ENCODE measurements around the gene PDIA6. TPM values are rescaled to one million over a fixed set of nuclear protein-coding genes. Genes with fewer than 3 reads are reported as not detected.

PDIA6 gene
- total and polyA plus RNA-seq, 2 donors (not counting 3 experiments of a cell fraction or from before 2014, with no cell fraction given) = 335 to 424 TPM

- Histone ChIP-seq H3K4me3 (replicated peaks in 1 of 3; ENCODE audit: insufficient read depth in 1 of 3, low read depth in 1 of 3, low read length in 3 of 3) (no peak overlapping the region), H4K20me1 (replicated peaks; ENCODE audit: control insufficient read depth, extremely low read depth, insufficient read depth, low read length) (peaks cover 9% of the 10 kb centered on the region), H2AFZ (ENCODE audit: low read depth, low read length) (no peak overlapping the region), H3K9me3 (replicated peaks; ENCODE audit: control insufficient read depth, insufficient read depth, low read length) (no peaks in the 10 kb centered on the region), H3K9ac (replicated peaks; ENCODE audit: extremely low read depth, insufficient read depth, low read length) (no peak overlapping the region), H3K36me3 (ENCODE audit: control insufficient read depth in 2 of 2, extremely low read depth in 1 of 2, insufficient read depth in 2 of 2, low read length in 2 of 2) (peaks cover 17 to 29% of the 10 kb centered on the region in 2 experiments), H3K79me2 (ENCODE audit: control insufficient read depth, insufficient read depth, low read length) (peaks cover 81% of the 10 kb centered on the region), H3K27me3 (ENCODE audit: control insufficient read depth in 2 of 2, insufficient read depth in 2 of 2, low read length in 2 of 2) (no peaks in the 10 kb centered on the region), H3K27ac (ENCODE audit: insufficient read depth, low read depth, low read length) (no peak overlapping the region), H3K4me2 (ENCODE audit: insufficient read depth, low read length) (no peak overlapping the region), H3K4me1 (ENCODE audit: control insufficient read depth, extremely low read depth, insufficient read depth, low read length) (no peaks in the 10 kb centered on the region), H3K9me1 (replicated peaks; ENCODE audit: control insufficient read depth, extremely low read depth, insufficient read depth, low read length) (no peaks in the 10 kb centered on the region)
- DNase-seq (ENCODE audit: low read depth, low spot score) (no peak), FAIRE-seq (no peak)
- dilution Hi-C loops (cut with MboI; ENCODE audit: extremely low pct_ligation_motif_present, low sequenced_read_pairs) = no loop called here
- POLR2A ChIA-PET = no interaction called here
- BruUV-seq (replicated peaks) = no TSS peak
- CTCF ChIA-PET = no interaction called here
- intact Hi-C loops (cut with micrococcal nuclease) = no loop called here
- TF ChIP-seq EZH2 (IDR thresholded peaks at IDR 0.05; ENCODE audit: borderline replicate concordance, low read depth, low read length, severe bottlenecking) = no peak
- no peak for TF ChIP-seq FOS (IDR thresholded peaks at IDR 0.05; ENCODE audit: borderline replicate concordance, insufficient read depth, low read length)
- no peak for TF ChIP-seq POLR2A (IDR thresholded peaks at IDR 0.05; ENCODE audit: low read depth, low read length)
- no peak for TF ChIP-seq CTCF (IDR thresholded peaks at IDR 0.05; ENCODE audit: extremely low read depth in 1 of 2, insufficient read depth in 1 of 2, low read depth in 1 of 2, low read length in 2 of 2)
- no peak for TF ChIP-seq GATA2 (IDR thresholded peaks at IDR 0.05; ENCODE audit: insufficient read depth, insufficient read length, low read depth, low read length)
- TF ChIP-seq POLR2AphosphoS5 (IDR thresholded peaks at IDR 0.05; ENCODE audit: insufficient read depth, low read depth, low read length) = no peak
- TF ChIP-seq MYC (IDR thresholded peaks at IDR 0.05; ENCODE audit: low read depth, low read length) = no peak
- TF ChIP-seq JUN (IDR thresholded peaks at IDR 0.05; ENCODE audit: borderline replicate concordance, insufficient read depth, insufficient read length, low read depth) = no peak
- no peak for TF ChIP-seq MAX (IDR thresholded peaks at IDR 0.05; ENCODE audit: insufficient read depth, insufficient read length)
Observed at GRCh38 chr2:10800163-10800562, 12.4 kb downstream of the PDIA6 start.

Data from endothelial cell of umbilical vein (primary cell).